ENCODE data around the gene TMEM130. TPM values are rescaled to one million over a fixed set of nuclear protein-coding genes. Genes with fewer than 3 reads are reported as not detected.

TMEM130 gene
- total and polyA plus RNA-seq, 9 of the 15 experiments (the other 6 are each of a cell fraction or from before 2014, with no cell fraction given): 0.07 TPM; not detected in 8

DNA sequence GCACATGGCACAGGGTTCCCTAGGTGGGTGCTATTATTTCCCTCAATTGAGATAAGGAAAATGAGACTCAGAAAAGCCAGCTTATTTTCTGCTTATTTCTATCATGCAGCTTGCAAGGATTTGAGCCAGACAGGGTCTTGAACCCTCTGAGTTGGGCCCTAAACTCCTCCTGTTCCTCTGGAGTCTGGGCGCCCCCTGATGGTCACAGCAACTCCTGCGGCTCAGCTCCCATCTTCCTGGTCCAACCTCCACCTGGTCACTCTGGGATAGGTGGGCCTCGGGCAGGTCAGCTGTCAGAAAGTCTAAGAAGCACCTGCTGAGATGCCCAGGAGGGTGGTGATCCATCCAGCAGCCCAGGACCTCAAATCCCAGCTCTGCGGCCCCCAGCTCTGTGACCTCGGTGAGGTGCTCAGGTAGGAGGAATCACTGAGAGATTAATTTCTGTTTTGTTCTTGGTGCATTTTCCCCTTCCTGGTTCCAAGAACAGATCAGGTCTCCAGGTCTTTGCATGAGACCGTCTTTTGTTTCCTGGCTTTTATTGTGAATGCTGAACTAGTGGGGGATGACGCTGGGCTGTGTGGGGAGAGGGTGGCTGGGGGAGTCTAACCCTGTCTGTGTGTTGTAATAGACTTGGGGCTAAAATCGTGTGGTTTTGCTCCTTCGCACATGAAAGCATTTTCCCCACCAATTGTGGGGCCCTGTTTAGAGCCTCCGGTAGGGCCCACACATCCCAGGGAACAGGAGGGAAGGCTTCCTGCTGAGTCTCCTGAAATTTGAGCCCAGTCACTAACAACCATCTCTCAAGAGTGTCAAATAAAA lies 32.8 kb downstream of the TMEM130 start (continued):
- TF ChIP-seq RAD21 (CRISPR knock-in tag; conservative IDR thresholded peaks at IDR 0.05 in 1 of 2, IDR thresholded peaks at IDR 0.05 in 1 of 2) (peak; percentile 55 to 86), ZNF445 (CRISPR knock-in tag; IDR thresholded peaks at IDR 0.05; ENCODE audit: low read depth) (no peak), DEAF1 (CRISPR knock-in tag; IDR thresholded peaks at IDR 0.05) (0 out of 2 replicates have a peak, but pooled peaks have one; percentile 40), NR1H2 (CRISPR knock-in tag; IDR thresholded peaks at IDR 0.05) (no peak)
- TF ChIP-seq, protein P1, sequence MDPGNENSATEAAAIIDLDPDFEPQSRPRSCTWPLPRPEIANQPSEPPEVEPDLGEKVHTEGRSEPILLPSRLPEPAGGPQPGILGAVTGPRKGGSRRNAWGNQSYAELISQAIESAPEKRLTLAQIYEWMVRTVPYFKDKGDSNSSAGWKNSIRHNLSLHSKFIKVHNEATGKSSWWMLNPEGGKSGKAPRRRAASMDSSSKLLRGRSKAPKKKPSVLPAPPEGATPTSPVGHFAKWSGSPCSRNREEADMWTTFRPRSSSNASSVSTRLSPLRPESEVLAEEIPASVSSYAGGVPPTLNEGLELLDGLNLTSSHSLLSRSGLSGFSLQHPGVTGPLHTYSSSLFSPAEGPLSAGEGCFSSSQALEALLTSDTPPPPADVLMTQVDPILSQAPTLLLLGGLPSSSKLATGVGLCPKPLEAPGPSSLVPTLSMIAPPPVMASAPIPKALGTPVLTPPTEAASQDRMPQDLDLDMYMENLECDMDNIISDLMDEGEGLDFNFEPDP (CRISPR knock-in tag; IDR thresholded peaks at IDR 0.05): no peak
- TF ChIP-seq, protein P2, sequence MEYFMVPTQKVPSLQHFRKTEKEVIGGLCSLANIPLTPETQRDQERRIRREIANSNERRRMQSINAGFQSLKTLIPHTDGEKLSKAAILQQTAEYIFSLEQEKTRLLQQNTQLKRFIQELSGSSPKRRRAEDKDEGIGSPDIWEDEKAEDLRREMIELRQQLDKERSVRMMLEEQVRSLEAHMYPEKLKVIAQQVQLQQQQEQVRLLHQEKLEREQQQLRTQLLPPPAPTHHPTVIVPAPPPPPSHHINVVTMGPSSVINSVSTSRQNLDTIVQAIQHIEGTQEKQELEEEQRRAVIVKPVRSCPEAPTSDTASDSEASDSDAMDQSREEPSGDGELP (CRISPR knock-in tag; IDR thresholded peaks at IDR 0.05; ENCODE audit: borderline replicate concordance): peak; percentile 45; the same call in 1 of the 2 replicates
- TF ChIP-seq, protein P3, sequence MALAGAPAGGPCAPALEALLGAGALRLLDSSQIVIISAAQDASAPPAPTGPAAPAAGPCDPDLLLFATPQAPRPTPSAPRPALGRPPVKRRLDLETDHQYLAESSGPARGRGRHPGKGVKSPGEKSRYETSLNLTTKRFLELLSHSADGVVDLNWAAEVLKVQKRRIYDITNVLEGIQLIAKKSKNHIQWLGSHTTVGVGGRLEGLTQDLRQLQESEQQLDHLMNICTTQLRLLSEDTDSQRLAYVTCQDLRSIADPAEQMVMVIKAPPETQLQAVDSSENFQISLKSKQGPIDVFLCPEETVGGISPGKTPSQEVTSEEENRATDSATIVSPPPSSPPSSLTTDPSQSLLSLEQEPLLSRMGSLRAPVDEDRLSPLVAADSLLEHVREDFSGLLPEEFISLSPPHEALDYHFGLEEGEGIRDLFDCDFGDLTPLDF (CRISPR knock-in tag; IDR thresholded peaks at IDR 0.05): no peak

Data from K562 (cell line).